HEK293 (cell line): ENCODE data around the gene C1orf21.

Experiments used
- CTCF ChIA-PET: fragments of 350-600 bp; formaldehyde crosslinking; extraction: SDS; loops from one replicate; lab custom pipeline; 2021; ENCODE audit warnings: antibody characterized with exemption; lab: Yijun Ruan, JAX
- POLR2A ChIA-PET: fragments of 300-600 bp; formaldehyde crosslinking; extraction: SDS; loops from one replicate; lab custom pipeline; 2020; ENCODE audit warnings: antibody characterized with exemption, inconsistent platforms; lab: Yijun Ruan, JAX
- H3K27ac ChIP-seq: fragments of 200-500 bp; sonication (Bioruptor generic); 2 replicates; pipeline ENCODE4 v1.5.1; 2014; ENCODE audit warnings: low read depth, low read length, control low read depth, inconsistent platforms; ENCODE audit errors: extremely low read depth
- H3K36me3 ChIP-seq, 2 experiments: fragments of 200-500 bp in 1 of 2; sonication (Bioruptor generic) in 1 of 2; 1 replicate in 1 of 2; 2 replicates in 1 of 2; pipeline ENCODE4 v1.5.1; 2014 to 2017; ENCODE audit warnings: inconsistent platforms in 2 of 2, low read length in 2 of 2; ENCODE audit not compliant: control insufficient read depth in 2 of 2, insufficient read depth in 1 of 2
- H3K4me1 ChIP-seq: fragments of 200-500 bp; sonication (Bioruptor generic); 2 replicates; pipeline ENCODE4 v1.5.1; 2014; ENCODE audit warnings: mild to moderate bottlenecking, low read length, inconsistent platforms; ENCODE audit not compliant: control insufficient read depth, insufficient read depth
- H3K4me3 ChIP-seq: 2 replicates; pipeline ENCODE4 v1.5.1; 2011; ENCODE audit warnings: low read depth, mild to moderate bottlenecking, control low read depth, low read length, moderate library complexity
- H3K9me3 ChIP-seq: fragments of 200-500 bp; sonication (Bioruptor generic); 2 replicates; pipeline ENCODE4 v1.5.1; 2014; ENCODE audit warnings: low read depth, low read length, inconsistent platforms; ENCODE audit not compliant: control insufficient read depth, insufficient read depth
- BCL6B ChIP-seq: fragments of 450-650 bp; formaldehyde crosslinking; IDR thresholded peaks from 2 replicates; pipeline ENCODE4 v1.5.1; 2017; ENCODE audit warnings: missing biosample characterization, missing genetic modification characterization
- EGR2 ChIP-seq: fragments of 450-650 bp; formaldehyde crosslinking; IDR thresholded peaks from 2 replicates; pipeline ENCODE4 v1.5.1; 2016; ENCODE audit warnings: low read depth, missing biosample characterization, missing genetic modification characterization
- INSM2 ChIP-seq: fragments of 450-650 bp; formaldehyde crosslinking; IDR thresholded peaks from 2 replicates; pipeline ENCODE4 v1.5.1; 2016; ENCODE audit warnings: missing biosample characterization, missing genetic modification characterization
- KLF16 ChIP-seq: fragments of 450-650 bp; formaldehyde crosslinking; IDR thresholded peaks from 2 replicates; pipeline ENCODE4 v1.5.1; 2017; ENCODE audit warnings: missing biosample characterization, missing genetic modification characterization
- SETDB1 ChIP-seq: IDR thresholded peaks from one replicate; pipeline ENCODE4 v1.6.1; 2017; ENCODE audit warnings: mild to moderate bottlenecking, low read length, moderate library complexity, mixed read lengths; ENCODE audit not compliant: insufficient read length
- TCF7L2 ChIP-seq: IDR thresholded peaks from 2 replicates; pipeline ENCODE4 v1.6.1; 2011; ENCODE audit warnings: low read depth, mild to moderate bottlenecking, inconsistent platforms, low read length, moderate library complexity, borderline replicate concordance
- WT1 ChIP-seq: fragments of 450-650 bp; formaldehyde crosslinking; IDR thresholded peaks from 2 replicates; pipeline ENCODE4 v1.5.1; 2016; ENCODE audit warnings: missing biosample characterization, missing genetic modification characterization
- ZBTB20 ChIP-seq: fragments of 450-650 bp; formaldehyde crosslinking; IDR thresholded peaks from 2 replicates; pipeline ENCODE4 v1.5.1; 2016; ENCODE audit warnings: missing biosample characterization, missing genetic modification characterization
- ZBTB44 ChIP-seq: fragments of 450-650 bp; IDR thresholded peaks from 2 replicates; pipeline ENCODE4 v1.5.1; 2018; ENCODE audit warnings: missing biosample characterization, mild to moderate bottlenecking, missing genetic modification characterization
- ZBTB49 ChIP-seq: fragments of 450-650 bp; formaldehyde crosslinking; IDR thresholded peaks from 2 replicates; pipeline ENCODE4 v1.5.1; 2016; ENCODE audit warnings: missing biosample characterization, missing genetic modification characterization, low read depth
- ZNF138 ChIP-seq: fragments of 450-650 bp; formaldehyde crosslinking; IDR thresholded peaks from 2 replicates; pipeline ENCODE4 v1.5.1; 2016; ENCODE audit warnings: missing biosample characterization, missing genetic modification characterization, borderline replicate concordance
- ZNF274 ChIP-seq, 2 experiments: fragments of 200-500 bp in 1 of 2; fragments of 450-650 bp in 1 of 2; sonication (Bioruptor generic) in 1 of 2; formaldehyde crosslinking in 1 of 2; IDR thresholded peaks; 2 replicates each; pipeline versions ENCODE4 v1.5.1 to v1.6.1; 2014 to 2016; ENCODE audit warnings: borderline replicate concordance in 1 of 2, inconsistent platforms in 1 of 2, low read length in 1 of 2, missing biosample characterization in 1 of 2, missing genetic modification characterization in 1 of 2
- ZNF341 ChIP-seq: fragments of 450-650 bp; formaldehyde crosslinking; IDR thresholded peaks from 2 replicates; pipeline ENCODE4; 2016; ENCODE audit warnings: low read depth, missing biosample characterization, missing genetic modification characterization
- ZNF394 ChIP-seq: fragments of 450-650 bp; formaldehyde crosslinking; IDR thresholded peaks from 2 replicates; pipeline ENCODE4 v1.5.1; 2016; ENCODE audit warnings: missing biosample characterization, missing genetic modification characterization, mild to moderate bottlenecking, moderate library complexity, borderline replicate concordance
- ZNF423 ChIP-seq: fragments of 450-650 bp; formaldehyde crosslinking; IDR thresholded peaks from 2 replicates; pipeline ENCODE4 v1.5.1; 2016; ENCODE audit warnings: missing biosample characterization, missing genetic modification characterization
- ZNF48 ChIP-seq: fragments of 450-650 bp; formaldehyde crosslinking; IDR thresholded peaks from 2 replicates; pipeline ENCODE4 v1.5.1; 2016; ENCODE audit warnings: missing biosample characterization, missing genetic modification characterization
- ZNF521 ChIP-seq: fragments of 450-650 bp; formaldehyde crosslinking; IDR thresholded peaks from 2 replicates; pipeline ENCODE4 v1.5.1; 2017; ENCODE audit warnings: missing biosample characterization, mild to moderate bottlenecking, missing genetic modification characterization
- ZNF701 ChIP-seq: fragments of 450-650 bp; formaldehyde crosslinking; IDR thresholded peaks from 2 replicates; pipeline ENCODE4 v1.5.1; 2016; ENCODE audit warnings: missing biosample characterization, missing genetic modification characterization
- ZSCAN18 ChIP-seq: fragments of 450-650 bp; formaldehyde crosslinking; IDR thresholded peaks from 2 replicates; pipeline ENCODE4 v1.5.1; 2016; ENCODE audit warnings: missing biosample characterization, missing genetic modification characterization
- ZSCAN5A ChIP-seq: fragments of 450-650 bp; formaldehyde crosslinking; IDR thresholded peaks from 2 replicates; pipeline ENCODE4 v1.5.1; 2016; ENCODE audit warnings: missing biosample characterization, missing genetic modification characterization

C1orf21 gene

GRCh38 chr1:184536246-184536985 lies 149.6 kb downstream of the C1orf21 start:
- TF ChIP-seq TCF7L2 (no peak), SETDB1 (peak; percentile 26)
- Histone ChIP-seq H3K4me3 (no peak overlapping the region), H3K27ac (no peak overlapping the region), H3K36me3 (peaks cover 0 to 4% of the 10 kb centered on the region in 2 experiments; a peak in 1 of 3 replicates), H3K4me1 (no peaks in the 10 kb centered on the region), H3K9me3 (no peaks in the 10 kb centered on the region)
- ChIA-PET POLR2A (no interaction called here), CTCF (no interaction called here)

GRCh38 chr1:184539580-184539979 lies 152.8 kb downstream of the C1orf21 start:
- no peak for TF ChIP-seq EGR2 (tag by site-specific recombination)
- no peak for TF ChIP-seq ZNF394
- TF ChIP-seq ZNF274 (IDR thresholded peaks at IDR 0.05; ENCODE audit: low read length) = no peak
- no peak for TF ChIP-seq ZNF274 (tag by site-specific recombination; IDR thresholded peaks at IDR 0.05; ENCODE audit: borderline replicate concordance)
- no peak for TF ChIP-seq ZBTB20 (tag by site-specific recombination)
- no peak for TF ChIP-seq INSM2 (tag by site-specific recombination)
- TF ChIP-seq BCL6B = no peak
- TF ChIP-seq ZNF138 = no peak
- no peak for TF ChIP-seq ZNF48 (tag by site-specific recombination)
- no peak for TF ChIP-seq WT1
- no peak for TF ChIP-seq ZNF701
- TF ChIP-seq ZSCAN5A (tag by site-specific recombination) = no peak
- no peak for TF ChIP-seq ZSCAN18 (tag by site-specific recombination)
- TF ChIP-seq, all 188 proteins: peak for 0
- POLR2A ChIA-PET = no interaction called here

GRCh38 chr1:184541537-184542152 lies 154.8 kb downstream of the C1orf21 start:
- H3K36me3 ChIP-seq = no peaks in the 10 kb centered on the region
- no peak overlapping the region for H3K27ac ChIP-seq
- ChIA-PET POLR2A (no interaction called here), CTCF (no interaction called here)
- H3K4me1 ChIP-seq = no peaks in the 10 kb centered on the region
- no peak overlapping the region for H3K4me3 ChIP-seq
- H3K9me3 ChIP-seq = no peaks in the 10 kb centered on the region
- no peak for TF ChIP-seq ZNF423 (tag by site-specific recombination)
- no peak for TF ChIP-seq ZNF521
- TF ChIP-seq ZBTB44 (tag by site-specific recombination) = no peak
- TF ChIP-seq KLF16 (tag by site-specific recombination) = no peak
- no peak for TF ChIP-seq ZNF341
- TF ChIP-seq ZBTB49 (tag by site-specific recombination) = no peak

More at GRCh38 chr1:184539580-184539979, 152.8 kb downstream of the C1orf21 start:
- Histone ChIP-seq H3K9me3 (no peaks in the 10 kb centered on the region), H3K36me3 (peaks cover 0 to 4% of the 10 kb centered on the region in 2 experiments; a peak in 1 of 3 replicates), H3K27ac (no peak overlapping the region), H3K4me3 (no peak overlapping the region), H3K4me1 (no peaks in the 10 kb centered on the region)
- CTCF ChIA-PET = no interaction called here
